Activated CD4-positive, alpha-beta T cell treated with anti-CD3 and anti-CD28 coated beads, Interleukin-2, amount 10 ng/mL, durations not matched to agents 7 days and 5 days (primary cell): ENCODE data around the gene HEATR5A. TPM values are rescaled to one million over a fixed set of nuclear protein-coding genes. Genes with fewer than 3 reads are reported as not detected.
"Not testable (repeated sequence)": the region's sequence is repeated elsewhere in the genome, so short reads cannot be mapped to it uniquely, and the experiment has no call there.

ENCODE experiments used
- CTCF ChIA-PET: fragments of 350-600 bp; sonication (Branson Sonifier 250); formaldehyde crosslinking; loops from one replicate; lab custom pipeline; 2021; ENCODE audit warnings: antibody characterized with exemption; lab: Charles Lee
- POLR2A ChIA-PET: fragments of 350-600 bp; sonication (Branson Sonifier 250); formaldehyde crosslinking; loops from one replicate; lab custom pipeline; 2021; ENCODE audit warnings: antibody characterized with exemption; lab: Charles Lee
- DNase-seq: peaks from one replicate; pipeline ENCODE4 v3.0.0-alpha.2; 2020
- H3K27ac Mint-ChIP-seq: one replicate; pipeline ENCODE4 v1.8.0; 2021; ENCODE audit warnings: mild to moderate bottlenecking, moderate library complexity, mixed read lengths
- H3K27me3 Mint-ChIP-seq: one replicate; pipeline ENCODE4 v1.8.0; 2021; ENCODE audit warnings: mixed read lengths
- H3K36me3 Mint-ChIP-seq: one replicate; pipeline ENCODE4 v1.8.0; 2021; ENCODE audit warnings: low read depth, mixed read lengths
- H3K4me1 Mint-ChIP-seq: one replicate; pipeline ENCODE4 v1.8.0; 2021; ENCODE audit warnings: mixed read lengths
- H3K4me3 Mint-ChIP-seq: one replicate; pipeline ENCODE4 v1.8.0; 2021; ENCODE audit warnings: mild to moderate bottlenecking, moderate library complexity, mixed read lengths
- H3K9me3 Mint-ChIP-seq: one replicate; pipeline ENCODE4 v1.8.0; 2021; ENCODE audit warnings: mixed read lengths
- total RNA-seq, 2 experiments: library from RNA; stranded (reverse); gene quantifications; one replicate each; pipeline ENCODE4 v1.2.3, GENCODE V29; 2021

The HEATR5A gene
- total RNA-seq, 2 experiments from 2014 or later, result 7.1 to 9.6 TPM

- H3K27me3 Mint-ChIP-seq, result no peaks in the 10 kb centered on the region
- no peaks in the 10 kb centered on the region for H3K4me1 Mint-ChIP-seq
- H3K27ac Mint-ChIP-seq, result no peak overlapping the region
- H3K4me3 Mint-ChIP-seq, result no peak overlapping the region
- H3K36me3 Mint-ChIP-seq, result no peaks in the 10 kb centered on the region
- ChIA-PET POLR2A (no interaction called here), CTCF (interaction anchor here (0.6 to 1.5 kb wide), 2 partner anchors 9 to 72 kb away, joined by 3 read pairs; no protein-coding TSS in a partner anchor)
- no peaks in the 10 kb centered on the region for H3K9me3 Mint-ChIP-seq
- DNase-seq, result no peak
Measured at GRCh38 chr14:31253746-31254471, 166.4 kb downstream of the HEATR5A start.

DNA sequence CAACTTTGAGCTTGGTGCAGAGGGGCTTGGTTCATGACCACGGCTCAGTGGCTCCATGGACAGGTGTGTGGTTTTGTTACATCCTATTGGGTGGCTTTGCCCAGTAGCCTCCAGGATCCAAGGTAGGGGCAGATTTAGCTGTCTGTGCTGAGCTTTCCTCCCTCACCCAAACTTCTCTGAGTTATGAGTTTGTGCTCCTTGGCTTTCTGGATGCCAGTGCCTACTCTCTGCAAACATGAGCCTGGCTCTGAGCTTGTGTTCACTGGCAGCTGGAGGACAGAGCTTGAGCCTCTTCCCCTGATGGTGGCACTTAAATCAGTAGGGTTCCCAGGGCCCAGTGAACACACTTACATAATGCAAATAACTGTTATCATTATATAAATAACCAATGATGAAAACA lies 167.5 kb downstream of the HEATR5A start:
- ChIA-PET CTCF (interaction anchor here (1.5 kb wide), 2 partner anchors 10 to 19 kb away, joined by 3 read pairs; no protein-coding TSS in a partner anchor), POLR2A (no interaction called here)
- no peak overlapping the region for H3K27ac Mint-ChIP-seq
- H3K4me3 Mint-ChIP-seq, result no peak overlapping the region
- no peaks in the 10 kb centered on the region for H3K9me3 Mint-ChIP-seq
- H3K27me3 Mint-ChIP-seq, result no peaks in the 10 kb centered on the region
- H3K4me1 Mint-ChIP-seq, result no peaks in the 10 kb centered on the region
- H3K36me3 Mint-ChIP-seq, result no peaks in the 10 kb centered on the region
- no peak for DNase-seq

- no peak for DNase-seq
- Mint-ChIP-seq H3K4me1 (no peaks in the 10 kb centered on the region), H3K27me3 (no peaks in the 10 kb centered on the region), H3K9me3 (no peaks in the 10 kb centered on the region), H3K36me3 (no peaks in the 10 kb centered on the region), H3K4me3 (no peak overlapping the region), H3K27ac (no peak overlapping the region)
- ChIA-PET POLR2A (no interaction called here), CTCF (interaction anchor here (0.6 kb wide), 1 partner anchor 15 kb away, joined by 3 read pairs; no protein-coding TSS in a partner anchor)
Measured at GRCh38 chr14:31251028-31251958, 169.1 kb downstream of the HEATR5A start.

- ChIA-PET CTCF (no interaction called here), POLR2A (no interaction called here)
- Mint-ChIP-seq H3K4me1 (peaks cover 12% of the 10 kb centered on the region), H3K9me3 (no peaks in the 10 kb centered on the region), H3K27me3 (no peaks in the 10 kb centered on the region), H3K27ac (no peak overlapping the region), H3K36me3 (no peaks in the 10 kb centered on the region), H3K4me3 (no peak overlapping the region)
- DNase-seq, result no peak
Measured at GRCh38 chr14:31244626-31245025, 175.7 kb downstream of the HEATR5A start.

DNA sequence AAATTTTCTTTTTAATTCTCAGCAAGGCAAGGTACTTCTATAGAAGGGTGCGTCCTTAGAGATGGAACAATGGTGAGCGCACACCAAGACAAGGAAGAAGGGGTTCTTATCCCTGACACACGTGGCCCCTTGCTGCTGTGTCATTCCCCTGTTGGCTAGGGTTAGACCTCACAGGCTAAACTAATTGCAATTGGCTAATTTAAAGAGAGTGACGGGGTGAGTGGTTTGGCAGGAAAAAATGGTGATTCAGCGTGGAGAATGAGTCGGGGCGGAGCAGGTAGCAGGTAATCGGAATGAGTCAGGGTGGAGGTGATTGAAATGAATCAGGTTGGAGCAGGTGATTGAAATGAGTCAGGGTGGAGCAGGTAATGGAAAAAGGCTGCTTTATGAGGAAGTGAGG lies 176.5 kb downstream of the HEATR5A start:
- H3K4me1 Mint-ChIP-seq, result peaks cover 15% of the 10 kb centered on the region
- H3K4me3 Mint-ChIP-seq, result no peak overlapping the region
- POLR2A ChIA-PET, result no interaction called here
- DNase-seq, result no peak
- no peaks in the 10 kb centered on the region for H3K36me3 Mint-ChIP-seq
- CTCF ChIA-PET, result no interaction called here
- H3K27ac Mint-ChIP-seq, result no peak overlapping the region
- H3K27me3 Mint-ChIP-seq, result no peaks in the 10 kb centered on the region
- no peaks in the 10 kb centered on the region for H3K9me3 Mint-ChIP-seq

DNA sequence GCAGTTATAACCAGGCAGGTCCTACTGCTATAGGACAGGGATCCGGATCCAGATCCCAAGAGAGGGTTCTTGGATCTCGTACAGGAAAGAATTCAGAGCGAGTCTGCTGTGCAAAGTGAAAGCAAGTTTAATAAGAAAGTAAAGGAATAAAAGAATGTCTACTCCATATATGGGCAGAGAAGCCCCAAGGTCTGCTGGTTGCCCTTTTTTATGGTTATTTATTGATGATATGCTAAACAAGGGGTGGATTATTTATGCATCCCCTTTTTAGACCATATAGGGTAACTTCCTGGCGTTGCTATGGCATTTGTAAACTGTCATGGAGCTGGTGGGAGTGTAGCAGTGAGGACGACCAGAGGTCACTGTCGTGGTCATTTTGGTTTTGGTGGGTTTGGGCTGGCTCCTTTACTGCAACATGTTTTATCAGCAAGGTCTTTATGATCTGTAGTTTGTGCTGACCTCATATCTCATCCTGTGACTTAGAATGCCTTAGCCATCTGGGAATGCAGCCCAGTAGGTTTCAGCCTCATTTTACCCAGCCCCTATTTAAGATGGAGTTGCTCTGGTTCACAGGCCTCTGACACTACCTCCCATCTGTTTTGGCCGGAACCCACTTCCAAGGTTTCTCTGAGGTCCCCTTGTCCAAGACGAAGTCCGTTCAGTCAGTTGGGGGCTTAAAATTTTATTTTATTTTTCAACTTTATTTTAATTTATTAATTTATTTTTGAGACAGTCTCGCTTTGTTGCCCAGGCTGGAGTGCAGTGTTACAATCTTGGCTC lies 178.0 kb downstream of the HEATR5A start:
- H3K9me3 Mint-ChIP-seq, H3K27ac Mint-ChIP-seq, H3K36me3 Mint-ChIP-seq, CTCF ChIA-PET, POLR2A ChIA-PET, H3K27me3 Mint-ChIP-seq, DNase-seq, H3K4me3 Mint-ChIP-seq: not testable (repeated sequence)
- peaks cover 15% of the 10 kb centered on the region for H3K4me1 Mint-ChIP-seq

Other genes starting within 250 kb of the HEATR5A start
- gene HECTD1, start 212.8 kb downstream of the HEATR5A start, total RNA-seq, result 100 to 1,000 TPM in 1 of 2 experiments, 10 to 100 TPM in 1; 97.2 to 110 TPM
- 10 to 100 TPM; 15.2 to 15.7 TPM for gene DTD2, start 37.0 kb upstream of the HEATR5A start, total RNA-seq
- gene GPR33, start 67.5 kb upstream of the HEATR5A start, total RNA-seq, result not detected
- gene NUBPL, start 140.9 kb upstream of the HEATR5A start, total RNA-seq, result 1 to 10 TPM; 4.8 to 6.4 TPM